HG02678 (cell line): ENCODE data around the gene KIRREL3.

Experiments used
- ATAC-seq: cut with Tn5 transposase; IDR thresholded peaks from one replicate; pipeline ENCODE4 v1.9.1; 2021; ENCODE audit warnings: mild to moderate bottlenecking, moderate library complexity; ENCODE audit not compliant: unreplicated experiment

Gene KIRREL3

DNA sequence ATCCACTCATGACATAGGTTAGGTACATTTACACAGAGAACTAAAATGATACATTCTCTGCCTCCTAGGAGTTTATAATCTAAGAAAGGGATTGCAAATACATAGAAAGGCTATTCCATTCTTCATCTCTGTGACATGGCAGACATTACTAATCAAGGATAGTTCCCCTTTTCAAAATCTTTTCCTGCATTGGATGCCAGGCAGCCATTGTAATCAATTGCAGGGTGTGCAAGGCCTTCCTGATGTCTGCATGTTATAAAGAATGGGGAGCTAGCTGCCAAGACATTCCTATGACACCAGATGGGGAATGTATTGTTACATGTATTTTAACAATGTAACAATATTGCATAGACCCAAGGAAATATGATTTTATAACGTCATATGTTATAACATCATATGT lies 82.0 kb downstream of the KIRREL3 start:
- ATAC-seq: no peak

GRCh38 chr11:126917531-126918204 lies 82.9 kb downstream of the KIRREL3 start:
- peak; percentile 93 for ATAC-seq

GRCh38 chr11:126915430-126915829 lies 85.1 kb downstream of the KIRREL3 start:
- ATAC-seq: no peak

GRCh38 chr11:126914941-126915340 lies 85.6 kb downstream of the KIRREL3 start:
- ATAC-seq: no peak

GRCh38 chr11:126914166-126914565 lies 86.4 kb downstream of the KIRREL3 start:
- no peak for ATAC-seq

DNA sequence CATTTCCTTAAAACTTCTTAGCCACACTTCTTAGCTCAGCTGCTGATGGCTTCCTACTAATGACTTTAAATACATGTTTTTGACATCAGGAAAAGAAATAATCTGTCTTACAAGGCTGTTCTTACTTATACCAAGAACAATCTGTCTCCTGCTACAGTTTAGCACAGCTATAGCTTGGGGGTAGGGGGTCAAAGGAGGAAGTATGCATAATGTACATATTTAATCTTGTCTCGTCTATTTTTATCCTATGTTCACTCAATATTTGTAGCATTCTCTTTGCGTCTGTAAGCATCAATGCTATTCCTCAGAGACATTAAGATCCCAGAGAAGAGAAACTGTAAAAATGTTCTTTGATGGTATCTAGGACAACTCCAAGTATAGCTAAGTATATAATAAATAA lies 96.0 kb downstream of the KIRREL3 start:
- no peak for ATAC-seq

DNA sequence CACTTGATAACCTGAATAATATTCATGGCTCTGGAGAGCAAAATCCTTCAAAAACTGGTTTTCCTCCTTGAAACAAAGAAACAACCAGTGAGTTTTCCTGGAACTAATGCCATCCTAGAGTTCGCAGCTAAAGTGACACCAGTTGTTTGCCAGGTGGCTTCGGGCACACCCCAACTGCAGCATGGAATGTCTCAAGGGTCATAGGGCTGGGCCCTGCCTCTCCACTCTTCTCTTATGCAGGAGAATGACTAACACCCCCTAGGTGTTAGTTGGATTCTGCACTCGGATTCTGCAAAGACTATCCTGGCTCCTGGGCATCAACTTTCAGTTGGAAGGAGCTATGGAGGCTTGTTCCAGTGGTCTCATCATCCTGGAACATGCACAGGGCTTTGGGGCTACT lies 98.8 kb downstream of the KIRREL3 start:
- ATAC-seq: no peak

GRCh38 chr11:126899961-126900748 lies 100.4 kb downstream of the KIRREL3 start:
- no peak for ATAC-seq

GRCh38 chr11:126898802-126899201 lies 101.8 kb downstream of the KIRREL3 start:
- ATAC-seq: no peak

- ATAC-seq: no peak
Observed at GRCh38 chr11:126897430-126897829, 103.1 kb downstream of the KIRREL3 start.

GRCh38 chr11:126896025-126896424 lies 104.5 kb downstream of the KIRREL3 start:
- ATAC-seq: no peak

DNA sequence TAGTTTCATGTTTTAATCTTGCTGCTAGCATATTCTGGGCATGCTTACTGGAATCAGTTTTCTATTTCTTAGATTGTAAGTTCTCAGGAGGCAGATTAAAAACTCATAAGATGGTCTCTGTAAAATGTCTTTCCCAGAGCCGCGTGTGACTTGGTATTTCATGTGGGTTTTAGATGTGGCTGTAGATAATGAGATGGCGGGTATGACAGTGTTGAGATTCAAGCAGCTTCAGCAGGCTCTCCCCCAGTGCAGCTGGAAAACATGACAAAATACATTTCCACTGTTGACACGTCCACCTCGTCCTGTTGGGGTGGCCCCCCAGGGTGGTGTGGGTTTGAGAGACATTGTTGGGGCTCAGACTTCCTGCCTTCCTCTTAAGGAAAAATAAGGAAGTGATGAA lies 106.8 kb downstream of the KIRREL3 start:
- no peak for ATAC-seq

- no peak for ATAC-seq
Observed at GRCh38 chr11:126892756-126893155, 107.8 kb downstream of the KIRREL3 start.

DNA sequence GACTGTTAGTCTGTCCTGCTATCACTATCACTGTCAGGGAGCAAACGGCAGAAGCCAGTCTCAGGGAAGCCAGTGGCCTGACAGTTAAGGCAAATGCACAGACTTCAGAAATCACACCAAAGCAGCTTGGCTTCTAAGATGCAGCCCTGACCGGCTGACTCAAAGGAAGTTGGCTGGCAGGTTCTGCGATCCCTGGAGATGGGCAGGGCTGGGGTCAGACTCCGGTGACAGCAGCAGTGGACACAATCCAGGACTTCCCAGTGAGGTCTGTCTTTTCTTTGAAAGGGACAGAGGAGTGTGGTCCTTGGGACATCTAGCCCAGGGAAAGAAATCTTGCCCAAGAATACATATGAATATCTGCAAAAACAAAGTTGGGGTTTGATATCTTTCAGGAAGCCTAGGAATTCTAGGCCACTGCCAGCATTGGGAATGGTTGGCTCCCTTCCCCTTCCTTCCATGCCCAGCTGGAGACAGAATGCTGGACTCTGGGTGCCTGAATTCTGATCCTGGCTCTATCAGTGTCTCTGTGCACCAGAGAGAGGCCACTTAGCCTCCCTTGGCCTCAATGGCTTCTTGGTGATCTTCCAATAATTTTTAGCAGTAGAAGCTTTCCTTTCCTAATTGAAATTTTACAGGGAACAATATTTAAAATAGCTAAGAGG lies 108.9 kb downstream of the KIRREL3 start:
- ATAC-seq: no peak

- ATAC-seq: no peak
Observed at GRCh38 chr11:126890561-126890960, 110.0 kb downstream of the KIRREL3 start.

DNA sequence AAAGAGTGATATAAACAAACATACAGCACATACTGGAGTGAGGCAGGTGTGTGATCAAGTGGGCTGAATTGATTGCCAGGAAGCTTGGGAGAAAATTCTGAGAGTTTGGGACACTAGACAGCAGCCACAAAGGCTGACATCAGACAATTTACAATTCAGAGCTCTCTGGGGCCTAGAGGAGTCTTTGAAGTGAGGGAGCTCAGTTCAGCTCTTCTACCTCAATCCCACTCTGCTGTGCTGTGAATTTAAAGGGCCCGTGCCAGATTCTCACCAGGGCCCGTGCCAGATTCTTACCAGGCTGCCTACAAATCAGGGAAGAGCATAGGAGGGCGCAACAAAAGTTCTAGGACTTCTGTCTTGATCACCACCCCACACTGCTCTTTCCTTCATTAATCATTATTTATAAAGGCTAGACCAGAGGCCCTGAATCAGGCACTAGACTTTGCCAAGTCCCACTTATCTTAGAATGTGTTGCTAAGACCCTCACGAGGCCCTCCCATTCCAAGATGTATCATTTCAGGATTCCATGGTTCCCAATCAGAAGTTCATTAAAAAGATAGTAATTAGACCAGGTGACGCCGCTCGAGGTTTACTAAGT lies 112.4 kb downstream of the KIRREL3 start:
- ATAC-seq: no peak

- no peak for ATAC-seq
Observed at GRCh38 chr11:126886636-126887035, 113.9 kb downstream of the KIRREL3 start.

DNA sequence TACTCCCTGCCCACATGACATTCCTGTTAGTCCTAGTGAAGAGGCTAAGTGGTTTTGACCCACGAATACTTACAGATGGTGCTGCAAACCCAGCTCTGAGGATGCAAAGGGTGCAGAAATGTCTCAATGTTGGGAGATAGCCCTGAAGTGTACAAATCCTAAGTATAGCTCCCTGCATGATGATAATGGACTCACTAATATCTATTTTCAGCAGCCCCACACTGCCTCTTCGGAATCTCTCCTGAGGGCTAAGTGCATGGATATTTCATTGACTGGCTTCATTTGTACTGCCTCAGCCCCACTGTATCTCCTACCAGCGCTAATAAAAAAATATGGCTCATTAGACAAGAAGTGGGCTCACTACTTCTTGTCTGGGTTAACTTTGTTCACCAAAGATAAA lies 114.5 kb downstream of the KIRREL3 start:
- no peak for ATAC-seq

- ATAC-seq: no peak
Observed at GRCh38 chr11:126884594-126884993, 116.0 kb downstream of the KIRREL3 start.

GRCh38 chr11:126884192-126884591 lies 116.4 kb downstream of the KIRREL3 start:
- no peak for ATAC-seq

DNA sequence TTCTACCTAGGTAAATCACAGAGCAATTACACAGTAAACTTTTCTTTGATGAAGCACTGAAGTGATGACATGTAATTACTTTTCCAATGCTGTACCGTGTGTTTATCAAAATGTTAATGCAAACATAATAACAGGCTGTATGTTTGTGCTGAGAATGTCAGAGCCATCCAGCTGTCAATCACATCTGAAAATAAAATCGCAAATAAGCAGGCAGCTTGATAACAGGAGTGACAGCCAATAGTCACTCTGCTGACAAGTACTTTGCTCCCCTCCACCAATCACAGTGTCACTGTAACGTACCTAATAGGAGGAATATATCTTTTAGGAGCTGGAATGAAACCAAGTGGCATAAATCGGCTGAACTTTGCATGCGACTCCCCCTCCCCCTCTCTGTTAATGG lies 119.7 kb downstream of the KIRREL3 start:
- no peak for ATAC-seq

DNA sequence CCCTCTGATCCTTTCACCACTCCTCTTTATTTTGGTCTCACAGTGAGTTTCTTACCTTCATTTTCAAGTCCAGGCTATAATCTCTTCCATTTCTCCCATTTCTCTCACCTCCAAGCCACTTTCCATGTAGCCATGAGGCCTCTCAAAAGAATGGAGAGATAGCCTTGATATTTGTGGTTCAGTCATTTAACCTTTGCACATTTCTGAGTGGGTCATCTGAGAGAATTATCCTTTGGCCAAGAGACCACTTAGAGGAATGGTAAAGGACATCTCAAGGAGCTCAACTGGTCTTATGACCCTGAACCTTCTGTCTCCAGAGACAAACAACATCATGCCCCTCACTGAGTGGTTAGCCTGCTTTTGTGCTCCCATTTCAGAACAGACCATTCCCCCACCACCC lies 121.1 kb downstream of the KIRREL3 start:
- no peak for ATAC-seq
